HepG2 (cell line): ENCODE results near the gene ASF1B. TPM values are rescaled to one million over a fixed set of nuclear protein-coding genes. Genes with fewer than 3 reads are reported as not detected.

ENCODE experiments used
- ATAC-seq: fragments of 200-7000 bp; cut with Tn5 transposase; 3 replicates; pipeline ENCODE4 v1.9.1; 2020; ENCODE audit warnings: mild to moderate bottlenecking, moderate library complexity
- BruUV-seq: library from RNA; stranded (reverse); fragments of 400-500 nt; replicated peaks from 2 replicates; lab custom pipeline; 2021; lab: Mats Ljungman, UMichigan
- CTCF ChIA-PET: fragments of 300-600 bp; formaldehyde crosslinking; extraction: SDS; loops from one replicate; lab custom pipeline; 2021; ENCODE audit warnings: low total read pairs, inconsistent platforms, low intra/inter-chr PET ratio; lab: Yijun Ruan, JAX
- POLR2A ChIA-PET: fragments of 350-600 bp; sonication (Branson Sonifier 250); formaldehyde crosslinking; loops from one replicate; lab custom pipeline; 2020; ENCODE audit warnings: antibody characterized with exemption, inconsistent platforms; lab: Yijun Ruan, JAX
- DNase-seq: peaks from one replicate; pipeline ENCODE4 v3.0.0-alpha.2; 2015; ENCODE audit warnings: low spot score
- FAIRE-seq: peaks from 3 replicates; lab custom pipeline; 2011; peaks lifted over from hg19 to GRCh38; lab: Jason Lieb, UNC
- H2AFZ ChIP-seq: one replicate; pipeline ENCODE4 v1.6.1; 2011; ENCODE audit warnings: low read length, inconsistent platforms
- H3K27ac ChIP-seq: fragments of 300-600 bp; 3 replicates; pipeline ENCODE4 v1.8.0; 2011; ENCODE audit warnings: mixed run types, mild to moderate bottlenecking, mixed read lengths, low read length, inconsistent platforms; ENCODE audit not compliant: insufficient read depth; ENCODE audit errors: extremely low read length
- H3K27me3 ChIP-seq, 2 experiments: fragments of 200-600 bp in 1 of 2; 2 replicates in 1 of 2; 3 replicates in 1 of 2; pipeline versions ENCODE4 v1.6.0 to v1.8.0; 2011; ENCODE audit warnings: low read length in 2 of 2, mild to moderate bottlenecking in 2 of 2, moderate library complexity in 2 of 2, inconsistent platforms in 1 of 2; ENCODE audit not compliant: insufficient read depth in 2 of 2, control insufficient read depth in 1 of 2
- H3K36me3 ChIP-seq, 2 experiments: fragments of 200-600 bp in 1 of 2; replicated peaks in 1 of 2; 2 replicates in 1 of 2; 3 replicates in 1 of 2; pipeline versions ENCODE4 v1.5.1 to v1.8.0; 2011; ENCODE audit warnings: low read length in 2 of 2, inconsistent platforms in 1 of 2; ENCODE audit not compliant: insufficient read depth in 2 of 2, control insufficient read depth in 1 of 2
- H3K4me1 ChIP-seq: 2 replicates; pipeline ENCODE4 v1.5.1; 2012; ENCODE audit warnings: low read length, inconsistent platforms; ENCODE audit not compliant: insufficient read depth
- H3K4me2 ChIP-seq: 2 replicates; pipeline ENCODE4 v1.6.0; 2011; ENCODE audit warnings: low read depth, low read length, inconsistent platforms
- H3K4me3 ChIP-seq, 3 experiments: fragments of 200-600 bp in 1 of 3; sonication (generic), shearing (Covaris generic) in 1 of 3; replicated peaks in 1 of 3; 2 replicates each; pipeline ENCODE4 v1.5.1; 2011 to 2016; ENCODE audit warnings: low read length in 3 of 3, inconsistent platforms in 2 of 3, low read depth in 2 of 3, mild to moderate bottlenecking in 2 of 3, control low read depth in 1 of 3, mixed read lengths in 1 of 3; ENCODE audit not compliant: insufficient read depth in 1 of 3
- H3K79me2 ChIP-seq: one replicate; pipeline ENCODE4 v1.6.1; 2011; ENCODE audit warnings: low read length, inconsistent platforms; ENCODE audit not compliant: insufficient read depth
- H3K9ac ChIP-seq: 2 replicates; pipeline ENCODE4 v1.6.0; 2011; ENCODE audit warnings: mild to moderate bottlenecking, low read depth, low read length, inconsistent platforms; ENCODE audit not compliant: insufficient read depth
- H3K9me3 ChIP-seq: 2 replicates; pipeline ENCODE4 v1.5.1; 2012; ENCODE audit warnings: mild to moderate bottlenecking, low read length
- H4K20me1 ChIP-seq: 2 replicates; pipeline ENCODE4 v1.6.0; 2011; ENCODE audit warnings: inconsistent platforms, mild to moderate bottlenecking, low read length, moderate library complexity; ENCODE audit not compliant: insufficient read depth
- ARNT2 ChIP-seq: sonication (generic); formaldehyde crosslinking; IDR thresholded peaks from 2 replicates; pipeline ENCODE4 v1.8.0; 2022; ENCODE audit warnings: mild to moderate bottlenecking, low read depth, missing genetic modification reagents, moderate library complexity
- PATZ1 ChIP-seq: sonication (generic); formaldehyde crosslinking; IDR thresholded peaks from 2 replicates; pipeline ENCODE4 v1.4.0; 2020; ENCODE audit warnings: missing genetic modification reagents
- SMARCC2 ChIP-seq: fragments of 450-650 bp; IDR thresholded peaks from 2 replicates; pipeline ENCODE4 v1.6.1; 2017; ENCODE audit warnings: antibody characterized with exemption, mild to moderate bottlenecking
- SOX6 ChIP-seq, 2 experiments: fragments of 450-650 bp in 1 of 2; sonication (generic) in 1 of 2; formaldehyde crosslinking in 1 of 2; IDR thresholded peaks; 2 replicates each; pipeline versions ENCODE4 v1.4.0 to v1.6.1; 2017 to 2020; ENCODE audit warnings: antibody characterized with exemption in 1 of 2, mild to moderate bottlenecking in 1 of 2, missing genetic modification reagents in 1 of 2
- ZMYM2 ChIP-seq: sonication (generic); formaldehyde crosslinking; IDR thresholded peaks from 2 replicates; pipeline ENCODE4 v1.8.0; 2022; ENCODE audit warnings: mild to moderate bottlenecking, missing genetic modification reagents
- ZNF235 ChIP-seq: sonication (generic); formaldehyde crosslinking; IDR thresholded peaks from 2 replicates; pipeline ENCODE4 v1.8.1; 2023; ENCODE audit warnings: mild to moderate bottlenecking, missing genetic modification reagents, borderline replicate concordance
- ZNF484 ChIP-seq: sonication (generic); formaldehyde crosslinking; IDR thresholded peaks from 2 replicates; pipeline ENCODE4 v1.5.1; 2020; ENCODE audit warnings: mild to moderate bottlenecking, low read depth, missing genetic modification reagents, borderline replicate concordance
- ZNF512B ChIP-seq: sonication (generic); formaldehyde crosslinking; IDR thresholded peaks from 2 replicates; pipeline ENCODE4 v1.5.1; 2020; ENCODE audit warnings: missing genetic modification reagents, mild to moderate bottlenecking, borderline replicate concordance
- ZNF563 ChIP-seq: sonication (generic); formaldehyde crosslinking; IDR thresholded peaks from 2 replicates; pipeline ENCODE4 v1.8.0; 2022; ENCODE audit warnings: mild to moderate bottlenecking, moderate library complexity, missing genetic modification reagents
- ZNF687 ChIP-seq: sonication (generic); formaldehyde crosslinking; IDR thresholded peaks from 2 replicates; pipeline ENCODE4 v1.5.1; 2020; ENCODE audit warnings: mild to moderate bottlenecking, missing genetic modification reagents, moderate library complexity
- ZNF768 ChIP-seq: sonication (generic); formaldehyde crosslinking; IDR thresholded peaks from 2 replicates; pipeline ENCODE4 v1.4.0; 2020; ENCODE audit warnings: missing genetic modification reagents
- ZSCAN31 ChIP-seq: sonication (generic); formaldehyde crosslinking; IDR thresholded peaks from 2 replicates; pipeline ENCODE4 v1.5.0; 2020; ENCODE audit warnings: low read depth, mild to moderate bottlenecking, missing genetic modification reagents
- WGBS: methylation state at CpG from one replicate; pipeline ENCODE4 v1.1.6; 2017; ENCODE audit warnings: low lambda C conversion rate; 5-methylcytosine and 5-hydroxymethylcytosine counted together
- in situ Hi-C: cut with HindIII; loops from 2 replicates; pipeline ENCODE4 v1.10.0; 2017; ENCODE audit warnings: low pct_unique_long_range_greater_than_20kb; ENCODE audit not compliant: extremely low pct_ligation_motif_present
- intact Hi-C: fragments of 100-400 bp; cut with micrococcal nuclease; formaldehyde crosslinking; loops from one replicate; pipeline ENCODE4 v1.10.0; 2022; ENCODE audit not compliant: unreplicated experiment
- polyA plus RNA-seq, 8 experiments: library from polyadenylated mRNA; depleted of rRNA in 3 of 8; stranded (reverse) in 7 of 8; unstranded in 1 of 8; fragments of >200 nt; fragmentation: Illumina TruSeq in 4 of 8; extraction: Trizol in 4 of 8; gene quantifications; 2 replicates each; pipeline versions ENCODE4 v1.2.1 to v1.2.3, GENCODE V29; 2011 to 2016; ENCODE audit warnings: low read depth in 4 of 8, missing spikeins in 1 of 8, mixed read lengths in 1 of 8; ENCODE audit not compliant: insufficient read depth in 1 of 8
- total RNA-seq, 5 experiments: library from RNA; depleted of rRNA; stranded (reverse); fragments of >200 nt; fragmentation: Illumina TruSeq; extraction: Trizol; gene quantifications; 2 replicates each; pipeline ENCODE4 v1.2.3, GENCODE V29; 2016; ENCODE audit warnings: low read depth in 1 of 5

ASF1B gene
- total and polyA plus RNA-seq, 2 of the 13 experiments (the other 11 are each of a cell fraction or from before 2014, with no cell fraction given): 18.2 to 24.8 TPM

GRCh38 chr19:14081797-14082674 is 54.4 kb downstream of the ASF1B start:
- ChIA-PET POLR2A (interaction anchor here (0.6 to 3.4 kb wide), 7 partner anchors 10 to 1331 kb away, joined by 3 to 14 read pairs (median 5); partner anchors contain the start of genes ASF1B, MISP3 and PRKACA), CTCF (no interaction called here)
- peak overlapping the region; percentile 78 to 95 (median 87) for H3K4me3 ChIP-seq
- in situ Hi-C loops: no loop called here
- H3K27me3 ChIP-seq: no peaks in the 10 kb centered on the region; a peak in 1 of 5 replicates
- peaks cover 44% of the 10 kb centered on the region for H3K4me1 ChIP-seq
- 19% methylated on average over 9 of the region's 24 CpGs for WGBS
- H3K36me3 ChIP-seq: no peaks in the 10 kb centered on the region
- H3K9ac ChIP-seq: peak overlapping the region; percentile 92
- BruUV-seq: TSS peak; percentile 79
- DNase-seq: no peak
- intact Hi-C loops: loop anchor here (2.0 to 5.0 kb wide), 2 partner anchors 35 to 55 kb away; partner anchors contain the start of genes ASF1B and PRKACA
- H4K20me1 ChIP-seq: no peaks in the 10 kb centered on the region
- no peak; the same call in 2 of the 3 replicates for ATAC-seq
- H2AFZ ChIP-seq: no peak overlapping the region
- H3K27ac ChIP-seq: peak overlapping the region; percentile 78
- H3K4me2 ChIP-seq: peak overlapping the region; percentile 95
- peak; percentile 23 for FAIRE-seq
- no peaks in the 10 kb centered on the region for H3K9me3 ChIP-seq
- H3K79me2 ChIP-seq: peaks cover 5% of the 10 kb centered on the region
- TF ChIP-seq ZNF563 (peak; percentile 11; the same call in 1 of the 2 replicates), ZNF687 (CRISPR knock-in tag) (peak; percentile 73), SOX6 (IDR thresholded peaks at IDR 0.05) (no peak), SOX6 (CRISPR knock-in tag; IDR thresholded peaks at IDR 0.05) (0 out of 2 replicates have a peak, but pooled peaks have one; percentile 6), ZNF484 (CRISPR knock-in tag) (0 out of 2 replicates have a peak, but pooled peaks have one; percentile 67), ARNT2 (CRISPR knock-in tag) (0 out of 2 replicates have a peak, but pooled peaks have one; percentile 19), ZSCAN31 (CRISPR knock-in tag) (peak; percentile 4; the same call in 1 of the 2 replicates), SMARCC2 (no peak), ZNF512B (CRISPR knock-in tag) (no peak), PATZ1 (CRISPR knock-in tag) (0 out of 2 replicates have a peak, but pooled peaks have one; percentile 4), ZNF235 (CRISPR knock-in tag) (peak; percentile 53; the same call in 1 of the 2 replicates), ZNF768 (peak; percentile 88), ZMYM2 (CRISPR knock-in tag) (peak; percentile 21; the same call in 1 of the 2 replicates)
